ENCODE data around the gene MDN1. TPM values are rescaled to one million over a fixed set of nuclear protein-coding genes. Genes with fewer than 3 reads are reported as not detected.

MDN1 gene
- total and polyA plus RNA-seq, 11 donors, result 9.1 to 38.0 (median 24.4) TPM

DNA sequence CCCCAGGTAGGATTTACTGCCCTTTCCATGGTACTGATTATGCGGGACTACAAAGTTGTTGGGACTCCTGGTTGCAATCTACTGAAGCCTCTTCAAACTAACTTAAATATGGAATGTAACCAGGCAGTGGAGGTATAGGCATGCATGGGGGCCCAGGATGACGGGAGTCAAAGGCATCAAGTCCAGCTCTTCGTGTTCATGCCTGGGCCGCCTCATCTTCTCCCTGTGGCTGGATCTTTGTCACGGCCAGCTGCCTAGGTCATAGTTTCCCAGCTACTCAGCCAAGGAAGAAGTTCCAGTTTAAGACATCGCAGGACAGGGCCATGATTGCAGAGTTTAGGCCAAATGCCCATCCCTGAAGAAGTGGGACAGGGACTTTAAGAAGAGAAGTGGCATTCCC is 201.6 kb downstream of the MDN1 start:
- TF ChIP-seq POLR2A (IDR thresholded peaks at IDR 0.05), result no peak
- TF ChIP-seq, protein P1, sequence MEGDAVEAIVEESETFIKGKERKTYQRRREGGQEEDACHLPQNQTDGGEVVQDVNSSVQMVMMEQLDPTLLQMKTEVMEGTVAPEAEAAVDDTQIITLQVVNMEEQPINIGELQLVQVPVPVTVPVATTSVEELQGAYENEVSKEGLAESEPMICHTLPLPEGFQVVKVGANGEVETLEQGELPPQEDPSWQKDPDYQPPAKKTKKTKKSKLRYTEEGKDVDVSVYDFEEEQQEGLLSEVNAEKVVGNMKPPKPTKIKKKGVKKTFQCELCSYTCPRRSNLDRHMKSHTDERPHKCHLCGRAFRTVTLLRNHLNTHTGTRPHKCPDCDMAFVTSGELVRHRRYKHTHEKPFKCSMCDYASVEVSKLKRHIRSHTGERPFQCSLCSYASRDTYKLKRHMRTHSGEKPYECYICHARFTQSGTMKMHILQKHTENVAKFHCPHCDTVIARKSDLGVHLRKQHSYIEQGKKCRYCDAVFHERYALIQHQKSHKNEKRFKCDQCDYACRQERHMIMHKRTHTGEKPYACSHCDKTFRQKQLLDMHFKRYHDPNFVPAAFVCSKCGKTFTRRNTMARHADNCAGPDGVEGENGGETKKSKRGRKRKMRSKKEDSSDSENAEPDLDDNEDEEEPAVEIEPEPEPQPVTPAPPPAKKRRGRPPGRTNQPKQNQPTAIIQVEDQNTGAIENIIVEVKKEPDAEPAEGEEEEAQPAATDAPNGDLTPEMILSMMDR (IDR thresholded peaks at IDR 0.05), result no peak
- Histone ChIP-seq H3K9me3 (no peaks in the 10 kb centered on the region), H3K27me3 (no peaks in the 10 kb centered on the region), H3K27ac (no peak overlapping the region), H3K4me3 (no peak overlapping the region), H3K4me1 (peaks cover 0 to 4% (median 0%) of the 10 kb centered on the region in 12 donors), H3K36me3 (peaks cover 0 to 33% (median 6%) of the 10 kb centered on the region in 9 donors)
- WGBS, 4 donors, result 92 to 96% (median 95%) methylated on average over 4 to 6 of the region's 6 CpGs
- no peak for ATAC-seq
- DNase-seq, result no peak
- intact Hi-C loops (cut with DNase I), result no loop called here

DNA sequence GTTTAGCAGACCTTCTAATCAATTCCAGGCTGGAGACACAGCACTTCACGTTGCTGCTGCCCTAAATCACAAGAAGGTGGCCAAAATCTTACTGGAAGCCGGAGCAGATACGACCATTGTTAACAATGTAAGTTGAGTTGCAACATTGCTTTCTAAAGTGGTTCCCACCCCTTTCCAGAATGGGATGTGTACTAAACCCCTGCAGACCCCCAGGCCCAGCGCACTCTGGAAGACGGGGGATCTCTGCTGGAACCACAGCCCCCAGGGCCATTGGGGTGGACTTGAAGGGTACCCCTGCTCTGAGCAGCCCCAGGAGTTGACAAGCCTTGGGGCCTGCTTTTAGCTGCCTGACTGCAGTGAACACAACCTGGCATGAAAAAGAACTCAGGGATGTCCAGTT is 203.1 kb downstream of the MDN1 start:
- TF ChIP-seq, protein P1 (IDR thresholded peaks at IDR 0.05), result no peak
- TF ChIP-seq POLR2A (IDR thresholded peaks at IDR 0.05), result no peak
- DNase-seq, result no peak
- Histone ChIP-seq H3K4me3 (no peak overlapping the region), H3K9me3 (no peaks in the 10 kb centered on the region), H3K27ac (no peak overlapping the region), H3K27me3 (no peaks in the 10 kb centered on the region), H3K4me1 (peaks cover 0 to 4% (median 0%) of the 10 kb centered on the region in 12 donors), H3K36me3 (peaks cover 0 to 33% (median 6%) of the 10 kb centered on the region in 9 donors)
- 86 to 98% (median 96%) methylated on average over 5 of the region's 5 CpGs for WGBS, 4 donors
- no peak for ATAC-seq
- intact Hi-C loops (cut with DNase I), result no loop called here

DNA sequence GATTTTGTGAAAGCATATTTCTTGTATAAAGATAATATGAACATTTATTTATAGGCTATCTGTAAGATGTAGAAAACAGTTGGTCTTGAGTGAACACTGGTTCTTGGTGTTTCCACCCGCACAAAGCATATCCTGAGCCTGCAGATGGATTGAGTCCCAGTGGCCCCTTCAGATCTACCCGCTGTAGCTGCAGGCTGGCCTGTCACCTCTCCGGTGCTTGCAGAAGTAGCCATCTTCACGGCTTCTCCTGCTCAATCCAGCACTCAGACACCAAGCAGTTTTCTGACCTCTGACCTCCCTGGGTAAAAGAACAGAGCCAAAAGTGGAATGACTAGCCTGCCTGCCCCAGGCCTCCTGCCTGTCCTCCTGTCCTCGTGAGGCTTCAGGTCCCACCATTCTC is 203.7 kb downstream of the MDN1 start:
- intact Hi-C loops (cut with DNase I), result no loop called here
- no peak overlapping the region for H3K4me3 ChIP-seq
- no peak overlapping the region for H3K27ac ChIP-seq
- no peaks in the 10 kb centered on the region for H3K27me3 ChIP-seq
- no peaks in the 10 kb centered on the region for H3K9me3 ChIP-seq
- WGBS, 4 donors, result 87 to 92% (median 90%) methylated on average over 5 of the region's 5 CpGs
- no peak for ATAC-seq
- peaks cover 0 to 4% (median 0%) of the 10 kb centered on the region in 12 donors for H3K4me1 ChIP-seq
- no peak for TF ChIP-seq POLR2A (IDR thresholded peaks at IDR 0.05)
- TF ChIP-seq, protein P1 (IDR thresholded peaks at IDR 0.05), result no peak
- DNase-seq, result no peak
- H3K36me3 ChIP-seq, result peaks cover 0 to 33% (median 6%) of the 10 kb centered on the region in 9 donors

DNA sequence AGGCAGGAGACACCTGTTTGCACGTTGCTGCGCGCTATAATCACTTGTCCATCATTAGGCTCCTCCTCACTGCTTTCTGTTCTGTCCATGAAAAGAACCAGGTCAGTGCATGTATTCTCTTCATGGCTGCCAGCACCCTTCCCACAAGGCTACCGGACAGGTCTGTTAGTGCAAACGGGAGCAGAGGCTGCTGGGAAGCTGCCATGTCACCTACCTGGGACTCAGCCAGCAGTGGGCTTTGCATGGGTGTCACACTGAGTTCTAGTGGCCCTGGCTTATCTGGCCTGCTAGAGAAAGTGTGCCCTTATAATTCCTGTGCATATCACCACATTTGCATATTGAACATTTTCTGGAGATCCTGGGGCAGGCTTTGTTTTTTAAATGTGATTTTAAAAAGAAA is 205.8 kb downstream of the MDN1 start:
- peak in 2 of 5 donors; percentile 44 to 66 for DNase-seq
- WGBS, 4 donors, result 74 to 78% (median 77%) methylated on average over 5 of the region's 5 CpGs

More for the DNA sequence above, 205.8 kb downstream of the MDN1 start:
- Histone ChIP-seq H3K27ac (no peak overlapping the region), H3K36me3 (peaks cover 0 to 23% (median 5%) of the 10 kb centered on the region in 9 donors), H3K27me3 (no peaks in the 10 kb centered on the region), H3K4me1 (peaks cover 0 to 4% (median 0%) of the 10 kb centered on the region in 12 donors), H3K4me3 (no peak overlapping the region), H3K9me3 (no peaks in the 10 kb centered on the region)
- TF ChIP-seq, protein P1 (IDR thresholded peaks at IDR 0.05), result no peak
- no peak for TF ChIP-seq POLR2A (IDR thresholded peaks at IDR 0.05)
- intact Hi-C loops (cut with DNase I), result loop anchor here in 3 of 10 donors (2.0 to 5.0 kb wide), 2 partner anchors 181 kb away; partner anchors contain the start of gene ANKRD6 (in 3 of the 3)
- ATAC-seq, result peak in 3 of 4 donors; percentile 27 to 80 (median 38)
